Measurements from ENCODE around the gene ANKRD13D.
"Not testable (repeated sequence)": the region's sequence is repeated elsewhere in the genome, so short reads cannot be mapped to it uniquely, and the experiment has no call there.

ANKRD13D gene

GRCh38 chr11:67317888-67318555 is 28.9 kb downstream of the ANKRD13D start:
- no peak for DNase-seq (ENCODE audit: low spot score)

- not testable (repeated sequence) for DNase-seq (ENCODE audit: low spot score)
Measured at GRCh38 chr11:67318876-67319275, 29.8 kb downstream of the ANKRD13D start.

GRCh38 chr11:67320011-67320410 is 30.9 kb downstream of the ANKRD13D start:
- DNase-seq (ENCODE audit: low spot score), result no peak

- DNase-seq (ENCODE audit: low spot score), result no peak
Measured at GRCh38 chr11:67320691-67321090, 31.6 kb downstream of the ANKRD13D start.

GRCh38 chr11:67321313-67321871 is 32.3 kb downstream of the ANKRD13D start:
- DNase-seq (ENCODE audit: low spot score), result no peak

- no peak for DNase-seq (ENCODE audit: low spot score)
Measured at GRCh38 chr11:67322049-67322448, 32.9 kb downstream of the ANKRD13D start.

GRCh38 chr11:67323526-67323925 is 34.4 kb downstream of the ANKRD13D start:
- no peak for DNase-seq (ENCODE audit: low spot score)

GRCh38 chr11:67332081-67332691 is 43.1 kb downstream of the ANKRD13D start:
- no peak for DNase-seq (ENCODE audit: low spot score)

- DNase-seq (ENCODE audit: low spot score), result no peak
Measured at GRCh38 chr11:67337257-67337656, 48.2 kb downstream of the ANKRD13D start.

- no peak for DNase-seq (ENCODE audit: low spot score)
Measured at GRCh38 chr11:67344264-67344663, 55.2 kb downstream of the ANKRD13D start.

GRCh38 chr11:67345247-67345919 is 56.3 kb downstream of the ANKRD13D start:
- DNase-seq (ENCODE audit: low spot score), result no peak

- no peak for DNase-seq (ENCODE audit: low spot score)
Measured at GRCh38 chr11:67345920-67346819, 57.1 kb downstream of the ANKRD13D start.

- DNase-seq (ENCODE audit: low spot score), result no peak
Measured at GRCh38 chr11:67347964-67348749, 59.1 kb downstream of the ANKRD13D start.

- DNase-seq (ENCODE audit: low spot score), result no peak
Measured at GRCh38 chr11:67349036-67349435, 59.9 kb downstream of the ANKRD13D start.

- DNase-seq (ENCODE audit: low spot score), result no peak
Measured at GRCh38 chr11:67349457-67349856, 60.4 kb downstream of the ANKRD13D start.

- no peak for DNase-seq (ENCODE audit: low spot score)
Measured at GRCh38 chr11:67349928-67350465, 60.9 kb downstream of the ANKRD13D start.

GRCh38 chr11:67351275-67352005 is 62.3 kb downstream of the ANKRD13D start:
- peak; percentile 88 for DNase-seq (ENCODE audit: low spot score)

Data from iPS-NIHi11 (cell line).